HFFc6 (cell line): ENCODE measurements around the gene DRGX. TPM values are rescaled to one million over a fixed set of nuclear protein-coding genes. Genes with fewer than 3 reads are reported as not detected.

ENCODE experiments used
- DNase-seq: peaks from one replicate; pipeline ENCODE4 v3.0.0-alpha.2; 2018
- H3K27ac Mint-ChIP-seq: 2 replicates; pipeline ENCODE4 v1.8.0; 2020; ENCODE audit warnings: mild to moderate bottlenecking, mixed read lengths
- H3K27me3 Mint-ChIP-seq: 2 replicates; pipeline ENCODE4 v1.8.0; 2021; ENCODE audit warnings: mild to moderate bottlenecking, moderate library complexity, mixed read lengths; ENCODE audit not compliant: insufficient read depth
- H3K36me3 Mint-ChIP-seq: 2 replicates; pipeline ENCODE4 v1.8.0; 2021; ENCODE audit warnings: low read depth, mixed read lengths
- H3K4me1 Mint-ChIP-seq: 2 replicates; pipeline ENCODE4 v1.8.0; 2020; ENCODE audit warnings: low read depth, mixed read lengths
- H3K4me3 Mint-ChIP-seq: 2 replicates; pipeline ENCODE4 v1.8.0; 2020; ENCODE audit warnings: mild to moderate bottlenecking, moderate library complexity, mixed read lengths
- H3K9me3 Mint-ChIP-seq: 2 replicates; pipeline ENCODE4 v1.8.0; 2020; ENCODE audit warnings: mild to moderate bottlenecking, mixed read lengths
- CTCF ChIP-seq: fragments of 200-600 bp; sonication (generic); IDR thresholded peaks from 2 replicates; pipeline ENCODE4 v1.5.0; 2021; ENCODE audit warnings: antibody characterized with exemption, mild to moderate bottlenecking
- total RNA-seq, 6 experiments: library from RNA; stranded (reverse); fragmentation: NEBNext Ultra II Directional; extraction: Animal tissue kit (Norgen Biotek cat#: 25700); gene quantifications; 2 replicates in 1 of 6; 3 replicates in 5 of 6; pipeline ENCODE4 v1.2.3, GENCODE V29; 2021

The DRGX gene
- total RNA-seq, 6 experiments from 2014 or later = 0.10 to 0.35 (median 0.14) TPM; not detected in 1

- TF ChIP-seq CTCF = no peak
- Mint-ChIP-seq H3K9me3 (no peaks in the 10 kb centered on the region), H3K27ac (no peak overlapping the region), H3K36me3 (no peaks in the 10 kb centered on the region), H3K4me3 (no peak overlapping the region), H3K27me3 (peaks cover 48% of the 10 kb centered on the region), H3K4me1 (peaks cover 7% of the 10 kb centered on the region)
- no peak for DNase-seq
Measured at GRCh38 chr10:49366460-49366859, 29.4 kb downstream of the DRGX start.

GRCh38 chr10:49365675-49366415, 30.0 kb downstream of the DRGX start:
- Mint-ChIP-seq H3K4me3 (no peak overlapping the region), H3K36me3 (no peaks in the 10 kb centered on the region), H3K4me1 (peaks cover 7% of the 10 kb centered on the region), H3K27ac (no peak overlapping the region), H3K9me3 (no peaks in the 10 kb centered on the region), H3K27me3 (peaks cover 48% of the 10 kb centered on the region)
- no peak for DNase-seq
- no peak for TF ChIP-seq CTCF

- no peak overlapping the region for H3K4me3 Mint-ChIP-seq
- H3K27ac Mint-ChIP-seq = no peak overlapping the region
- no peak for DNase-seq
- H3K9me3 Mint-ChIP-seq = no peaks in the 10 kb centered on the region
- peaks cover 48% of the 10 kb centered on the region for H3K27me3 Mint-ChIP-seq
- no peaks in the 10 kb centered on the region for H3K36me3 Mint-ChIP-seq
- TF ChIP-seq CTCF = no peak
- H3K4me1 Mint-ChIP-seq = peaks cover 7% of the 10 kb centered on the region
Measured at GRCh38 chr10:49365275-49365674, 30.6 kb downstream of the DRGX start.

- no peaks in the 10 kb centered on the region for H3K9me3 Mint-ChIP-seq
- no peak overlapping the region for H3K27ac Mint-ChIP-seq
- H3K4me3 Mint-ChIP-seq = no peak overlapping the region
- no peak for TF ChIP-seq CTCF
- H3K36me3 Mint-ChIP-seq = no peaks in the 10 kb centered on the region
- no peak for DNase-seq
- H3K4me1 Mint-ChIP-seq = peaks cover 7% of the 10 kb centered on the region
- peaks cover 51% of the 10 kb centered on the region for H3K27me3 Mint-ChIP-seq
Measured at GRCh38 chr10:49364747-49365146, 31.1 kb downstream of the DRGX start.

- no peak for DNase-seq
- no peaks in the 10 kb centered on the region for H3K9me3 Mint-ChIP-seq
- peaks cover 49% of the 10 kb centered on the region for H3K27me3 Mint-ChIP-seq
- peaks cover 1% of the 10 kb centered on the region for H3K4me1 Mint-ChIP-seq
- H3K4me3 Mint-ChIP-seq = no peak overlapping the region
- H3K27ac Mint-ChIP-seq = no peak overlapping the region
- no peaks in the 10 kb centered on the region for H3K36me3 Mint-ChIP-seq
- TF ChIP-seq CTCF = no peak
Measured at GRCh38 chr10:49364051-49364450, 31.8 kb downstream of the DRGX start.
